Thoracic aorta (tissue), 2 donors: ENCODE measurements around the gene FAM53B. TPM values are rescaled to one million over a fixed set of nuclear protein-coding genes. Genes with fewer than 3 reads are reported as not detected.

ENCODE experiments used
- ATAC-seq: fragments of 150-250 bp; one replicate; pipeline ENCODE4 v1.8.0; 2017; ENCODE audit warnings: low read depth; ENCODE audit not compliant: insufficient number of reproducible peaks, low FRiP score
- DNase-seq: peaks from one replicate; pipeline ENCODE4 v3.0.0-alpha.2; 2020; ENCODE audit warnings: low spot score
- H3K27ac ChIP-seq, 2 donors: fragments of 200-600 bp; sonication (generic); 1 replicate in 1 of 2; 2 replicates in 1 of 2; pipeline ENCODE4 v1.5.1; 2016; ENCODE audit warnings: mild to moderate bottlenecking in 2 of 2, moderate library complexity in 2 of 2
- H3K27me3 ChIP-seq: fragments of 200-600 bp; sonication (generic); replicated peaks from 2 replicates; pipeline ENCODE4 v1.6.0; 2016; ENCODE audit warnings: mild to moderate bottlenecking; ENCODE audit not compliant: insufficient read depth
- H3K36me3 ChIP-seq: fragments of 200-600 bp; sonication (generic); one replicate; pipeline ENCODE4 v1.5.1; 2016
- H3K4me1 ChIP-seq, 2 donors: fragments of 200-600 bp; sonication (generic); 1 replicate in 1 of 2; 2 replicates in 1 of 2; pipeline versions ENCODE4 v1.5.1 to v1.6.0; 2016; ENCODE audit warnings: low read depth in 2 of 2, mild to moderate bottlenecking in 1 of 2; ENCODE audit not compliant: control insufficient read depth in 1 of 2
- H3K4me3 ChIP-seq: fragments of 200-600 bp; sonication (generic); 2 replicates; pipeline ENCODE4 v1.5.1; 2016; ENCODE audit warnings: mild to moderate bottlenecking
- H3K9me3 ChIP-seq: fragments of 200-600 bp; sonication (generic); 2 replicates; pipeline ENCODE4 v1.5.1; 2016
- total RNA-seq, 2 donors: library from RNA; depleted of rRNA; stranded (reverse); fragments of >200 nt; gene quantifications; one replicate each; pipeline versions ENCODE4 v1.1.0 to v1.2.3, GENCODE V29; 2016
- TF ChIP-seq, protein P1 (sequence below): fragments of 200-600 bp; sonication (generic); IDR thresholded peaks from one replicate; pipeline ENCODE4 v1.5.1; 2019; ENCODE audit warnings: antibody characterized with exemption

The FAM53B gene
- total RNA-seq, 2 donors from 2014 or later = 26.6 to 49.5 TPM

DNA sequence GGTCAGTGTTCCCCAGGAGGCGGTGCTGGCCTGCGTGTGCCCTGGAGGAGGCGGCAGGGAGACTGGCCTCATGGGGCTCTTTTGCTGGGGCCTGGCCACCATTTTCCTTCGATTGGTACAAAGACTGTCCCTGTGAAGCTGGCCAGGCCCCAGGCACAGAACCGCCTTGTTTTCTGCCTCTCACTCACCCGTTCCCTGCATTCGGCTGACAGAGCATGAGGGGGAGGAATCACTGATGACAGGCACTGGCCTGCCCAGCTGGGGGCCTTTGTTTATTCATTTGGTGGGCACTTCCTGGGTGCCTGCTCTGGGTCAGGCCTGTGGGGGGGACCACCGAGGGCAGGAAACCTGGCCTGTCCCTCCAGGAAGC, 139.2 kb downstream of the FAM53B start:
- H3K4me1 ChIP-seq = no peaks in the 10 kb centered on the region
- H3K4me3 ChIP-seq = no peak overlapping the region
- TF ChIP-seq, protein P1, sequence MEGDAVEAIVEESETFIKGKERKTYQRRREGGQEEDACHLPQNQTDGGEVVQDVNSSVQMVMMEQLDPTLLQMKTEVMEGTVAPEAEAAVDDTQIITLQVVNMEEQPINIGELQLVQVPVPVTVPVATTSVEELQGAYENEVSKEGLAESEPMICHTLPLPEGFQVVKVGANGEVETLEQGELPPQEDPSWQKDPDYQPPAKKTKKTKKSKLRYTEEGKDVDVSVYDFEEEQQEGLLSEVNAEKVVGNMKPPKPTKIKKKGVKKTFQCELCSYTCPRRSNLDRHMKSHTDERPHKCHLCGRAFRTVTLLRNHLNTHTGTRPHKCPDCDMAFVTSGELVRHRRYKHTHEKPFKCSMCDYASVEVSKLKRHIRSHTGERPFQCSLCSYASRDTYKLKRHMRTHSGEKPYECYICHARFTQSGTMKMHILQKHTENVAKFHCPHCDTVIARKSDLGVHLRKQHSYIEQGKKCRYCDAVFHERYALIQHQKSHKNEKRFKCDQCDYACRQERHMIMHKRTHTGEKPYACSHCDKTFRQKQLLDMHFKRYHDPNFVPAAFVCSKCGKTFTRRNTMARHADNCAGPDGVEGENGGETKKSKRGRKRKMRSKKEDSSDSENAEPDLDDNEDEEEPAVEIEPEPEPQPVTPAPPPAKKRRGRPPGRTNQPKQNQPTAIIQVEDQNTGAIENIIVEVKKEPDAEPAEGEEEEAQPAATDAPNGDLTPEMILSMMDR = no peak
- H3K27ac ChIP-seq = no peak overlapping the region
- no peaks in the 10 kb centered on the region for H3K27me3 ChIP-seq
- no peaks in the 10 kb centered on the region for H3K36me3 ChIP-seq
- DNase-seq (no peak), ATAC-seq (no peak)
- no peaks in the 10 kb centered on the region for H3K9me3 ChIP-seq

DNA sequence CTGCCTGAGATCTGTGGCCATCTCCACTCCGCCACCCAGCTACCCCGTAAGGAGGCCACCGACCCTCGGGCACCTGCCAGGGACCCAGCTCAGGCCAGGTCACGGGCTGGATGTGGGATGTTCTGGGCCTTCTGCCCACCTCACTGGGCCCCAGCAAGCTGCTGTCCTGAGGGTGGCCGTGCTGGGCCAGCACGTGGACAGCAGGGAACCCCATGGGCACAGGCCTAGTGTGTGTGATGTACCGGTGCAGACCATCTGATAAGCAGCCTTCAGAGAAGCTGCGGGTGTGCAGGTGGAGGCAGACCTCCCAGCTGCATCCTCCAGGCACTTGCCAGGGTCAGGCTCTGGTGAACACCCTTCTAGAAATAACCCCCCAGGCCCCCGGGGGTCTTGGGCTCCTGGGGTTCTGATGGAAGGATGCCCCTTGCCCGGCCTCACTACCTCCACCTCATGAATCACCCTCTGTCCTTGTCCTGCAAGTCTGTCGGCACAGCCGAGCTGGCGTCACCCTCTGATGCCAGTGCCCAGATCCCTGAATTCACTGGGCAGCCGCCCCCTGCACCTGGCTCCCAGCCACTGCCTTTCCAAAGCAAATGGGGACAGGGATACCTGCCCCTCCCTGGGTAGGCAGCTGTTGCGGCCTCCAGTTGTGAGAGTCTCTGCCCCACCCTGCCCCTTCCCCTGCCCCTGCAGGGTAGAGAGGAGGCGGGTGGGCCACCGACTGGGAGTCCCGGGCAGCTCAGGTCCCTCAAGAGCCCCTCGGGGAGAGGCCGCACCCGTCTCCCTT, 139.8 kb downstream of the FAM53B start:
- Histone ChIP-seq H3K4me1 (no peaks in the 10 kb centered on the region), H3K27ac (no peak overlapping the region), H3K36me3 (no peaks in the 10 kb centered on the region), H3K4me3 (no peak overlapping the region), H3K9me3 (no peaks in the 10 kb centered on the region), H3K27me3 (no peaks in the 10 kb centered on the region)
- TF ChIP-seq, protein P1 = no peak
- DNase-seq (no peak), ATAC-seq (no peak)

DNA sequence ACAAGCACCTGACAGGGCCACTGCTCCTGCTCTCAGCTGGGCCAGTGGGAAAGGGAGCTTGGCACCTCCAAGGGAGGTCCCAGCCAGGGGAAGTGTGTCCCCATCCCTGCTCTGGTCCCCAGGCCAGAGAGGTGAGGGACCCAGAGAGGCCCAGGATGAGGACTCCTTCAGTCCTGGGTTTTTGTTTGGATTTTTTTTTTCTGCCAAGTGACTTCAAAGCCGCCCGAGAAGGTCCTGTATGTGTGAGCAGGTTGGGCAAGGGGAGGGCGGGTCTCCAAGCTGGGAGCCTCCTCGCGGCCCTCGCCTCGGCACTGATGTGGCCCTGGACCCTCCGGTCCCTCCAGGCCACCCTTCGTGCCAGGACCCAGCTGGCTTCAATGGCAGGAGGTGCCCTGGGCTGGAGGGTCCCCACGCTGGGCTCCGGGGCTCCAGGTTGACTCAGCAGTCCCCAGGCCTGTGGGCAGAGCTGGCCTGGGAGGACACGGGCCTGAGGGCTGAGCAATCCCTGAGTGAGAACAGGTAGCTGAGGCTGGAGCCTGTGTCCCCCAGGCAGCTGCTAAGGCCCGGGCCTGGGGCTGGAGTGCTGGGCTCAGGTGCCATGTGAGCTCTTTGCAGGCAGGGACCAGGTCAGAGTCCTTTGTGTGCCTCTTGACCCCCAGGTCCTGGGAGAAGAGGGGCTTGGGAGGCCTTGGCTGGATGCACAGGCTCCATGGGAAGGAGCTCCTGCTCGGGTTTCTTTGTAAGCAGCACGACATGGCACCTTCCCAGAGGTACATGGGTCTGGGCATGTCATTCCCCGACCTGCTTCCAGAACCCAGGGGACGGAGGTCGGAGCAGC, 140.6 kb downstream of the FAM53B start:
- Histone ChIP-seq H3K36me3 (no peaks in the 10 kb centered on the region), H3K27me3 (no peaks in the 10 kb centered on the region), H3K4me3 (no peak overlapping the region), H3K27ac (no peak overlapping the region), H3K4me1 (no peaks in the 10 kb centered on the region), H3K9me3 (no peaks in the 10 kb centered on the region)
- TF ChIP-seq, protein P1 = no peak
- ATAC-seq = no peak
- no peak for DNase-seq

DNA sequence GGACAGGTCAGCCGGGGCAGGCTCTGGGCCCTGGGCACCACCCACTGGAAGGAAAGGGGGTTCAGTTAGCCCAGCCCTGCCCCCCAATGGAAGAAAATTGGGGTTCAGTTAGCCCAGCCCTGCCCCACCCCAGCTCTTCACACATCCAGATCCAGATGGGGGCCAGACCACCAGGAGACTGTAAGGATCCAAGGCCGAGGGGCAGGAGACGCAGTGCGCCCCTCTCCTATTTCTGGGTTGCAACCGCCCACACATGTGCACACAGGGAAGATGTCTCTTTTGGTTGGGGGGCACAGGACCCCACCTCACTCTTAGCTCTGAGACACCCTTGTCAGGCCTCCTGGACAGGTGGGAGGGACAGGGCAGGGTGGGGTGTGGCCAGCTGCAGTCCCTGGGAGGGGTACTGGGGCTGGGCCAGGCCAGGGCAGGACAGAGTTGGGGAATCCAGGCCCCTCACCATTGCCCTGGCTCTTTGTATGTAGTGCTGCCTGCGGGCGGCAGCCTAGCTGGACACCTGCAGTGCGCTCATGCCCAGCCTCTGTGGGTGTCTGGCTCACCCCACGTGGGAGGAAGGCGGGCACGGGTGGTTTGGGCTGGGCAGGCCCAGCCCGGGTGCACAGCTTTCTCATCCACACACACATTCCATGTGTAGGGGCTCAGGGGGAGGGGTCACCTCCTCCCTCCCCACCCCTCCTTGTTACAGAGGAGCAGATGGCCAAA, 141.4 kb downstream of the FAM53B start:
- H3K27me3 ChIP-seq = no peaks in the 10 kb centered on the region
- no peaks in the 10 kb centered on the region for H3K4me1 ChIP-seq
- no peak for ATAC-seq
- H3K27ac ChIP-seq = no peak overlapping the region
- TF ChIP-seq, protein P1 = no peak
- H3K36me3 ChIP-seq = no peaks in the 10 kb centered on the region
- no peaks in the 10 kb centered on the region for H3K9me3 ChIP-seq
- H3K4me3 ChIP-seq = no peak overlapping the region
- no peak for DNase-seq

DNA sequence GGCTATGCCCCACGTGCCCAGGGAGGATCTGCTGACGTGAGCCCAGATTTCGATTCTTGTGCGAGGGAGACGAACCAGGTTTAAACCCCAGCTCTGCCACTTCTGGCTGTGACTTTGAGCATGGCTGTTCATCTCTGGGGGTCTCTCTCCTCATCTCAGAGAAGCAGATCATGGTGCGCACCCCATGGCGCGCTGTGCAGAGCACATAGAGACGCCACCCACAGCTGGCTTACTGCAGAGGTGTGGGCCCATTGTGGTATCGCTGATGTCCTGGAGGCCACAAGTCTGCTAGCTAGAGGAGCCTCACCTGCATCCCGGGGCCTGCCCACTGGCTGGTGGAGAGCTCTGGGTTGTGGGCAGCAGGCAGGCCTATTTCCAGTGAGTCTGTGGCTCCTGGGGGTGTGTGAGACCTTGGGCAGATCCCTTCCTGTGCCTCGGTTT, 142.0 kb downstream of the FAM53B start:
- H3K9me3 ChIP-seq = no peaks in the 10 kb centered on the region
- no peaks in the 10 kb centered on the region for H3K27me3 ChIP-seq
- TF ChIP-seq, protein P1 = no peak
- ATAC-seq (no peak), DNase-seq (no peak)
- no peaks in the 10 kb centered on the region for H3K4me1 ChIP-seq
- no peaks in the 10 kb centered on the region for H3K36me3 ChIP-seq
- no peak overlapping the region for H3K27ac ChIP-seq
- H3K4me3 ChIP-seq = no peak overlapping the region
